Dermis blood vessel endothelial cell (primary cell): ENCODE data around the gene PRRG3. TPM values are rescaled to one million over a fixed set of nuclear protein-coding genes. Genes with fewer than 3 reads are reported as not detected.

Source experiments
- DNase-seq: peaks from one replicate; pipeline ENCODE4 v3.0.0; 2010
- total RNA-seq: library from RNA; depleted of rRNA; stranded (reverse); fragments of >200 nt; gene quantifications from 2 replicates; pipeline ENCODE4 v1.2.3, GENCODE V29; 2014

PRRG3 gene
- total RNA-seq, 1 donor from 2014 or later = not detected

DNA sequence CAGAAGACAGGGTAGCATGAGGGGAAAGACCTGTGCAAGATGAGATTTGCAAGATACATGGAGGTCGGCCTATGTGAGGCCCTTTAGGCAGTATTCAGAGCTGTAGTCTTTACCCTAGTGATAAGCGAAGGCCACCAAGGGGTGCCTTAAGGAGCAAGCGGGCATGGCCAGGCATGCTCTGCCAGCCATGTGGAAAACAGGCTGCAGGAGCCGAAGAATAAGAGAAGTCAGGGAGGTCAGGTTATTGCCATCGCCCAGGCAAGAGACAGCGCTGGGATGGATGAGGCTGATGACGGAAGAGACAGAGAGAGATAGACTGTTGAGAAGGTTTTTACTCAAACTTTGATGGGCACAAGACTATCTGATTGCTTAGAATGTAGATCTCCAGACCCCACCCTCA is 13.6 kb downstream of the PRRG3 start:
- no peak for DNase-seq

- no peak for DNase-seq
These were observed 15.2 kb downstream of the PRRG3 start for GRCh38 chrX:151710457-151710856.

GRCh38 chrX:151711154-151711553 is 15.9 kb downstream of the PRRG3 start:
- DNase-seq = no peak

- peak; percentile 50 for DNase-seq
These were observed 16.5 kb downstream of the PRRG3 start for GRCh38 chrX:151711787-151712186.

GRCh38 chrX:151712253-151712652 is 17.0 kb downstream of the PRRG3 start:
- no peak for DNase-seq

GRCh38 chrX:151713849-151714248 is 18.6 kb downstream of the PRRG3 start:
- peak; percentile 47 for DNase-seq

DNA sequence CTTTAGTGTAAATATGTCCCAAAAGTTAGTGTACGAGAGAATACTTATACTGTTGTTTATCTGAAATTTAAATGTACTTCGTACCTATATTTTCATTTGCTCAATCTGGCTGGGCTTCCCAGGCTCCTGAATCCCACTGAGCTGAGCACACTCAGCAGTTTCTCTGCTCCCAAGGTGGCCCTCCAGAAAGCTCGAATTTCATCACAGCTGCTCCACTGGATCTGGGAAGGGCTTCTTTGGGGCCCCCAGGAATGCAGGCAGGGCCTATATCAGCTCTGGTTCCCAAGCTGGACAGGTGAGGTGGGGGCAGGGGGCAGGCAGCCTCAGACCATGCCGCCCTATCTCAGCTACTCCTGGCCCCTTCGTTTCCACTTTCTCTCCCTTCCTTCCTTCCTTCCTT is 19.1 kb downstream of the PRRG3 start:
- DNase-seq = no peak

DNA sequence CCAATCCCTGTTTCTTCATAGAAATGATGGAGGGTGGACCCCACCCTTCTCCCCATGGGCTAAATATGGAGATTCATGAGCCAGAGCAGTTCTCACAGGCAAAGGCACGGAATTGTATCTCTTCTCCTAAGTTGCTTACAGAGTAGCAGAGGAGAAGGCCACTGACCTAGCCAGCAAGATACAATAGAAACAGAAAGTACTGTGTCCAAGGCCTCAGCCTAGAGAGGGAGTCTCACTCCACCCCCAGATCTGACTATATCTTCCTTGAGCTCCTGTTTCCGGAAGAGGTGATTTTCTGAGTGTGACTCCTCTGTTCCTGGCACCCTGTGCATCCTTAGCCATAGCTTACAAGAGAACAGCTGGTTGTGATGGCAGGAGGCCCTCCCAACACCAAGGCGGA is 20.5 kb downstream of the PRRG3 start, which contains the start of gene FATE1:
Gene FATE1 (plus strand): TSS at position 284 of the 400 bp plus-strand sequence. CDS start 85 bp downstream, at position 369.
- no peak for DNase-seq

GRCh38 chrX:151722241-151722846 is 27.1 kb downstream of the PRRG3 start:
- peak; percentile 43 for DNase-seq

GRCh38 chrX:151723156-151723760 is 28.0 kb downstream of the PRRG3 start:
- DNase-seq = no peak

- no peak for DNase-seq
These were observed 29.5 kb downstream of the PRRG3 start for GRCh38 chrX:151724563-151725337.

- DNase-seq = no peak
These were observed 30.0 kb downstream of the PRRG3 start for GRCh38 chrX:151725338-151725614.

DNA sequence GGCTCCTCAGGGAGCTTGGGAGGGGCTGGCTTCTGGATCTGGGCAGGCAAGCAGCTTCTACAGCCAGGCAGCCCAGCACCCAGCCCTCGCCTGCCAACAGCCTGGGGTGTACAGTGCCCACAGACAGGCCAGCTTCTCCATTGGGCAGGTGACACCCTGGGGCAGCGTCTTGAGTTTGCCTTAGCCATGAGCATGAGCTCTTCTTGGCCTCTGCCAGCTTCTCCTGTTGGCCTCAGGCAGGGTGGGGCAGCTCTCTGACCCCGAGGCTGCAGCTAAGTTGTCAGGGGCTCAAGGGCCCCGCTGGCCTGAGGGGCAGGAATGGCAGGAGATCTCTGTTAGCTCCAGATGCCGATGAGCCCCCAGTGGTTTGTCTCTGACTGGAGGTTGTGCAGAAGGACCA is 31.5 kb downstream of the PRRG3 start:
- no peak for DNase-seq

GRCh38 chrX:151727346-151727745 is 32.1 kb downstream of the PRRG3 start:
- DNase-seq = no peak

DNA sequence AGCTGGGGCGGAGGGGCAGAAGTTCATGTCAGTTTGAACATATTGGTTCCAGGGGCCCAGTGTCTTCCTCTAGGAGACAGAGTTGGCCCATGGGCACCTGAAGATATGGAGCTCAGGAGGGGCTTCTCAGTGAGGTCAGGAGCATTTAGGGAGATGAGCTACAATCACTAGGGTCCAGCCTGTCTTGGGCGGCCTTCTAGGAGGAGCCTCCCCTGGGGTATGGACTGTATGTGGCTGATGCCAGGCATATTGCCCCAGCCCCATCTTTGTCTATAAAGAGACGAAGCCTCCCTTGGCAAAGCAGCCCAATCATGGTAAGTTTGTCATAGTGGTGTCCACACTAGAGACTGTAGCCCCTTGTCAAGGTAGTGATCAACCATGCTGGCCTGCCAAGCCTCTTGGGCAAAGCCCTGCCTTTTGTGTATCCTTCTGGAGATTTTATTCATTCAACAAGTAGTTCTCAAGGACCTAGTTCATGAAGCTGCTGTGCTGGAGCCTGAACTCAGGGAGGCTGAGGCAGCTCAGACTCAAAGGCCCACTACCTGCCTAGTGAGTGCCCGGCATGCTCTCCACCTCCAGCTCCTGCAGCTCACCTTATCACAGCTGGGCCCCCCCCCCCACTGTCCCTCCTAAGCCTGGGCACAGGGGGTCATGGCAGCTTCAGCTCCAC is 33.9 kb downstream of the PRRG3 start:
- DNase-seq = no peak

GRCh38 chrX:151734446-151734845 is 39.2 kb downstream of the PRRG3 start, which contains the start of gene CNGA2:
CNGA2 (plus strand) TSS chrX:151734746; CDS start chrX:151738484, 3,738 bp downstream.
- DNase-seq = no peak

GRCh38 chrX:151735219-151735618 is 40.0 kb downstream of the PRRG3 start:
- DNase-seq = no peak

- DNase-seq = no peak
These were observed 41.4 kb downstream of the PRRG3 start for GRCh38 chrX:151736685-151737084.

GRCh38 chrX:151737494-151737893 is 42.2 kb downstream of the PRRG3 start:
- DNase-seq = no peak

GRCh38 chrX:151738751-151739150 is 43.5 kb downstream of the PRRG3 start:
- no peak for DNase-seq

DNA sequence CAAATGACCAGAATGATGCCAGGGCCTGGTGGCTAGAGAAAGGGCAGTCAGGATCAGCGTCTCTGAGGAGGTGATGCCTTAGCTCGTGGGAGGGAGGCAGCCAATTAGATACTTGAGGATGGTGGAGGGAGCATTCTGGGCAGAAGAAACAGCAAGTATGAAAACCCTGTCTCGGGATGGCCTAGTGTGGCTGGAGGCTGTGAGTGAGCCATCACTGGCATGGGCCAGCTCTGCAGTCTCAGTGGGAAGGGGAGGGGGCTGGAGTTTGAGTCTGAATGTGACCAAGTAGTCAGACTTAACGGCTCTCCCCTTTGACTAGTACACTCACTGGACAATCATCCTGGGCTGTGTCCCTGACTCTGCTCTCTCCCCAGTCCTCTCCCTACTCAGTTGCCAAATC is 46.3 kb downstream of the PRRG3 start:
- DNase-seq = no peak

GRCh38 chrX:151742311-151742710 is 47.1 kb downstream of the PRRG3 start:
- DNase-seq = no peak
